ENCODE results near the gene PTPN11. TPM values are rescaled to one million over a fixed set of nuclear protein-coding genes. Genes with fewer than 3 reads are reported as not detected.

The PTPN11 gene
- total and polyA plus RNA-seq, 4 donors = 23.3 to 101 (median 44.3) TPM

DNA sequence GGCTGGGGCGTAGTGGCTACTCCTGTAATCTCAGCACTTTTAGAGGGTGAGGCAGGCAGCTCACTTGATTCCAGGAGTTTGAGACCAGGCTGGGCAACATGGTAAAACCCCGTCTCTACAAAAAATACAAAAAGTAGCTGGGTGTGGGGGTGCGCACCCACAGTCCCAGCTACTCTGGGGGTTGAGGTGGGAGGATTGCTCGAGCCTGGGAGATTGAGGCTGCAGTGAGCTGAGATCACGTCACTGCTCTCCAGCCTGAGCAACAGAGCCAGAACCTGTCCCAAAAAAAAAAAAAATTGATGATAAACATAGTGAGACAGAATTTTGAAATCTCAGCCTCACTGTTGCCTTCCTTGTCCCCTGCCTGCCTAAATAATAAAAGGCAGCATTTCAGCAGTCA is 40.0 kb downstream of the PTPN11 start:
- no peak overlapping the region for H3K9ac ChIP-seq (ENCODE audit: insufficient read depth in 1 of 2, low read length in 2 of 2)
- no peaks in the 10 kb centered on the region for H3K4me1 ChIP-seq (ENCODE audit: control insufficient read depth in 5 of 5, insufficient read depth in 5 of 5, low read length in 5 of 5)
- TF ChIP-seq, protein P1, sequence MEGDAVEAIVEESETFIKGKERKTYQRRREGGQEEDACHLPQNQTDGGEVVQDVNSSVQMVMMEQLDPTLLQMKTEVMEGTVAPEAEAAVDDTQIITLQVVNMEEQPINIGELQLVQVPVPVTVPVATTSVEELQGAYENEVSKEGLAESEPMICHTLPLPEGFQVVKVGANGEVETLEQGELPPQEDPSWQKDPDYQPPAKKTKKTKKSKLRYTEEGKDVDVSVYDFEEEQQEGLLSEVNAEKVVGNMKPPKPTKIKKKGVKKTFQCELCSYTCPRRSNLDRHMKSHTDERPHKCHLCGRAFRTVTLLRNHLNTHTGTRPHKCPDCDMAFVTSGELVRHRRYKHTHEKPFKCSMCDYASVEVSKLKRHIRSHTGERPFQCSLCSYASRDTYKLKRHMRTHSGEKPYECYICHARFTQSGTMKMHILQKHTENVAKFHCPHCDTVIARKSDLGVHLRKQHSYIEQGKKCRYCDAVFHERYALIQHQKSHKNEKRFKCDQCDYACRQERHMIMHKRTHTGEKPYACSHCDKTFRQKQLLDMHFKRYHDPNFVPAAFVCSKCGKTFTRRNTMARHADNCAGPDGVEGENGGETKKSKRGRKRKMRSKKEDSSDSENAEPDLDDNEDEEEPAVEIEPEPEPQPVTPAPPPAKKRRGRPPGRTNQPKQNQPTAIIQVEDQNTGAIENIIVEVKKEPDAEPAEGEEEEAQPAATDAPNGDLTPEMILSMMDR (IDR thresholded peaks at IDR 0.05; ENCODE audit: control extremely low read depth, extremely low read depth) = no peak
- no peaks in the 10 kb centered on the region for H3K27me3 ChIP-seq (ENCODE audit: control insufficient read depth in 3 of 3, insufficient read depth in 3 of 3, low read length in 2 of 3)
- DNase-seq (no peak), ATAC-seq (ENCODE audit: insufficient read depth, low FRiP score) (no peak)
- H3K27ac ChIP-seq (ENCODE audit: low read depth in 1 of 2, low read length in 1 of 2) = no peak overlapping the region
- WGBS, 2 donors = 97 to 98% methylated on average over 5 of the region's 5 CpGs
- H3K36me3 ChIP-seq (ENCODE audit: control insufficient read depth in 4 of 4, insufficient read depth in 4 of 4, low read length in 4 of 4) = peaks cover 6 to 31% (median 26%) of the 10 kb centered on the region in 4 donors
- H3K9me3 ChIP-seq (ENCODE audit: control insufficient read depth in 4 of 4, insufficient read depth in 3 of 4, low read length in 3 of 4) = peaks cover 0 to 2% (median 0%) of the 10 kb centered on the region in 4 donors
- no peak overlapping the region for H3K4me3 ChIP-seq

DNA sequence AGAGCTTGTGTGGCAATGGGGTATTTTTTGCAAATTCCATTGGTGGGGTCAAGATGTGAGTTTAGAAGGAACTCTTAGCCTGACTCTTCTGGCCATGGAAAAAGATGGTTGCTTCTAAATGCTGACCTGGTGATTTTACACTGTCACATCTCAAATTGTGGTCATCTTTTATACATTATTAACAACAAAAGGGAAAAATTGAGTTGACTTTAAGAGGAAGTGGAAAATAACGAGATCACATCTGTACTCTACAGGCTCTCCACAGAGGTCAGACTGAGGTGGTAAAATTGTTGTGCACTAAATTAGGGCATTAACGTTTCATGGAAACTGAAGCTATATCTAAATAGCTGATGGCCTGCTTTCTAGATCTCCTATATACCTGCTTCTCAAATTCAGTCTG is 44.7 kb downstream of the PTPN11 start:
- Histone ChIP-seq H3K9me3 (ENCODE audit: control insufficient read depth in 4 of 4, insufficient read depth in 3 of 4, low read length in 3 of 4) (no peaks in the 10 kb centered on the region), H3K36me3 (ENCODE audit: control insufficient read depth in 4 of 4, insufficient read depth in 4 of 4, low read length in 4 of 4) (peaks cover 0 to 14% (median 5%) of the 10 kb centered on the region in 4 donors), H3K9ac (ENCODE audit: insufficient read depth in 1 of 2, low read length in 2 of 2) (no peak overlapping the region), H3K4me1 (ENCODE audit: control insufficient read depth in 5 of 5, insufficient read depth in 5 of 5, low read length in 5 of 5) (peaks cover 0 to 7% (median 0%) of the 10 kb centered on the region in 5 donors), H3K27me3 (ENCODE audit: control insufficient read depth in 3 of 3, insufficient read depth in 3 of 3, low read length in 2 of 3) (no peaks in the 10 kb centered on the region), H3K27ac (ENCODE audit: low read depth in 1 of 2, low read length in 1 of 2) (no peak overlapping the region), H3K4me3 (no peak overlapping the region)
- ATAC-seq (ENCODE audit: insufficient read depth, low FRiP score) = no peak
- TF ChIP-seq, protein P1 (IDR thresholded peaks at IDR 0.05; ENCODE audit: control extremely low read depth, extremely low read depth) = no peak
- no peak for DNase-seq
- WGBS, 2 donors = 38 to 59% methylated on average over 2 of the region's 2 CpGs

DNA sequence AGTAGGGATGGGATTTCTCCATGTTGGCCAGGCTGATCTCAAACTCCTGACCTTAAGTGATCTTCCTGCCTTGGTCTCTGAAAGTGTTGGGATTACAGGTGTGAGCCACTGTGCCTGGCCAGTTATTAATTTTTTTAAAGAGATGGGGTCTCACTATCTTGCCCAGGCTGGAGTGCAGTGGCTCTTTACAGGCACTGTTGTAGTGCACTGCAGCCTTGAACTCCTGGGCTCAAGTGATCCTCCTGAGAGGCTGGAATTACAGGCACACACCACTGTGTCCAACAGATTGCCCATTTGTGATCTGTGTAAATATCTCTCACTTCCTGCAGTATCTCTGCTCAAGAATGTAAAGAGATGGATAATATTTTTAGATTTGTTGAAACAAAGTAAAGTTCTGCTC is 45.9 kb downstream of the PTPN11 start:
- Histone ChIP-seq H3K4me1 (ENCODE audit: control insufficient read depth in 5 of 5, insufficient read depth in 5 of 5, low read length in 5 of 5) (peaks cover 0 to 7% (median 0%) of the 10 kb centered on the region in 5 donors), H3K36me3 (ENCODE audit: control insufficient read depth in 4 of 4, insufficient read depth in 4 of 4, low read length in 4 of 4) (peaks cover 0 to 14% (median 3%) of the 10 kb centered on the region in 4 donors), H3K9me3 (ENCODE audit: control insufficient read depth in 4 of 4, insufficient read depth in 3 of 4, low read length in 3 of 4) (no peaks in the 10 kb centered on the region), H3K27me3 (ENCODE audit: control insufficient read depth in 3 of 3, insufficient read depth in 3 of 3, low read length in 2 of 3) (no peaks in the 10 kb centered on the region), H3K4me3 (no peak overlapping the region), H3K27ac (ENCODE audit: low read depth in 1 of 2, low read length in 1 of 2) (no peak overlapping the region), H3K9ac (ENCODE audit: insufficient read depth in 1 of 2, low read length in 2 of 2) (no peak overlapping the region)
- no peak for ATAC-seq (ENCODE audit: insufficient read depth, low FRiP score)
- TF ChIP-seq, protein P1 (IDR thresholded peaks at IDR 0.05; ENCODE audit: control extremely low read depth, extremely low read depth) = no peak
- no peak for DNase-seq

DNA sequence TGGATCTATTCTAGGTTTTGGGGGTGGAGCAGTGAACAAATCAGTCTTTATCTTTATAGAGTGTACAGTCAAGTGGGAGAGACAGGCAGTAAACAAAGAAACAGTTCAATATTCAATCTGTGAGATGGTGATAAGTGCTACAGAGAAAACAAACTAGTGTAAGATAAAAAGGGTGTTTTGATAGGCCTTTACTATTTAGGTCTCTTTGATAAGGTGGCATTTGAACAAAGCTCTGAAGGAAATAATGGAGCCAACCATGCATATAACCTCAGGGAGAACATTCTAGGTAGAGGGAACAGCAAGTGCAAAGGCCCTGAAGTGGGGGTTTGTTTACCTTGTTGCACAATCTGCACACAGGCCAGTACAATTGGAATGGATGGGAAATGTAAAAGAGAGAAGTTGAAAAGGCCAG is 47.3 kb downstream of the PTPN11 start:
- H3K27ac ChIP-seq (ENCODE audit: low read depth in 1 of 2, low read length in 1 of 2) = no peak overlapping the region
- no peaks in the 10 kb centered on the region for H3K9me3 ChIP-seq (ENCODE audit: control insufficient read depth in 4 of 4, insufficient read depth in 3 of 4, low read length in 3 of 4)
- DNase-seq (no peak), ATAC-seq (ENCODE audit: insufficient read depth, low FRiP score) (no peak)
- H3K36me3 ChIP-seq (ENCODE audit: control insufficient read depth in 4 of 4, insufficient read depth in 4 of 4, low read length in 4 of 4) = peaks cover 0 to 14% (median 4%) of the 10 kb centered on the region in 4 donors
- peaks cover 0 to 7% (median 0%) of the 10 kb centered on the region in 5 donors for H3K4me1 ChIP-seq (ENCODE audit: control insufficient read depth in 5 of 5, insufficient read depth in 5 of 5, low read length in 5 of 5)
- H3K27me3 ChIP-seq (ENCODE audit: control insufficient read depth in 3 of 3, insufficient read depth in 3 of 3, low read length in 2 of 3) = no peaks in the 10 kb centered on the region
- H3K9ac ChIP-seq (ENCODE audit: insufficient read depth in 1 of 2, low read length in 2 of 2) = no peak overlapping the region
- H3K4me3 ChIP-seq = no peak overlapping the region
- TF ChIP-seq, protein P1 (IDR thresholded peaks at IDR 0.05; ENCODE audit: control extremely low read depth, extremely low read depth) = no peak

Measured in lung (tissue), 12 donors.